H1 (cell line): Measurements from ENCODE around the gene FARP2. TPM values are rescaled to one million over a fixed set of nuclear protein-coding genes. Genes with fewer than 3 reads are reported as not detected.

ENCODE experiments used
- CTCF ChIA-PET: fragments of 300-600 bp; sonication (Branson Sonifier 250); formaldehyde crosslinking; loops from one replicate; lab custom pipeline; 2021; ENCODE audit not compliant: partially characterized antibody; lab: Charles Lee
- POLR2A ChIA-PET: fragments of 300-600 bp; sonication (Branson Sonifier 250); formaldehyde crosslinking; loops from one replicate; lab custom pipeline; 2021; ENCODE audit warnings: inconsistent platforms; ENCODE audit not compliant: partially characterized antibody; lab: Charles Lee
- DNase-seq, 2 experiments: peaks; one replicate each; pipeline versions ENCODE4 v3.0.0 to v3.0.0-alpha.2; 2010 to 2022; ENCODE audit warnings: low spot score in 2 of 2, low read depth in 1 of 2, mixed read lengths in 1 of 2
- FAIRE-seq: peaks from 2 replicates; lab custom pipeline; 2011; peaks lifted over from hg19 to GRCh38; lab: Jason Lieb, UNC
- H2AFZ ChIP-seq: 2 replicates; pipeline ENCODE4 v1.8.1; 2012; ENCODE audit warnings: low read length, inconsistent platforms
- H2AK5ac ChIP-seq: 2 replicates; pipeline ENCODE4 v1.6.1; 2013; ENCODE audit warnings: low read depth, low read length
- H2BK120ac ChIP-seq: replicated peaks from 2 replicates; pipeline ENCODE3; 2013; ENCODE audit warnings: low read depth, low read length, inconsistent platforms
- H2BK12ac ChIP-seq: 2 replicates; pipeline ENCODE4 v1.6.1; 2013; ENCODE audit warnings: low read depth, low read length
- H2BK15ac ChIP-seq: 2 replicates; pipeline ENCODE4 v1.6.1; 2013; ENCODE audit warnings: low read length
- H2BK20ac ChIP-seq: 2 replicates; pipeline ENCODE4 v1.6.1; 2013; ENCODE audit warnings: low read length
- H2BK5ac ChIP-seq: 2 replicates; pipeline ENCODE4 v1.6.1; 2013; ENCODE audit warnings: low read depth, low read length
- H3K14ac ChIP-seq: 2 replicates; pipeline ENCODE4 v1.6.1; 2013; ENCODE audit warnings: inconsistent platforms; ENCODE audit not compliant: insufficient read length
- H3K18ac ChIP-seq: 2 replicates; pipeline ENCODE4 v1.6.1; 2013; ENCODE audit warnings: low read length; ENCODE audit errors: extremely low read depth
- H3K23ac ChIP-seq: 2 replicates; pipeline ENCODE4 v1.6.1; 2013; ENCODE audit warnings: inconsistent platforms; ENCODE audit not compliant: insufficient read length
- H3K23me2 ChIP-seq: 2 replicates; pipeline ENCODE4 v1.6.1; 2013; ENCODE audit warnings: low read depth, low read length
- H3K27ac ChIP-seq: 2 replicates; pipeline ENCODE4 v1.6.1; 2011; ENCODE audit warnings: low read depth, low read length, inconsistent platforms
- H3K27me3 ChIP-seq, 4 experiments: replicated peaks in 1 of 4; 1 replicate in 1 of 4; 2 replicates in 3 of 4; pipeline versions ENCODE4 v1.6.1 to v1.8.1; 2011 to 2013; ENCODE audit warnings: low read length in 3 of 4, mild to moderate bottlenecking in 3 of 4, inconsistent platforms in 2 of 4, mixed read lengths in 2 of 4, moderate library complexity in 1 of 4; ENCODE audit not compliant: control insufficient read depth in 3 of 4, insufficient read depth in 3 of 4; ENCODE audit errors: extremely low read depth in 1 of 4
- H3K36me3 ChIP-seq, 4 experiments: 2 replicates each; pipeline versions ENCODE4 v1.6.1 to v1.8.1; 2011 to 2013; ENCODE audit warnings: mild to moderate bottlenecking in 4 of 4, low read length in 3 of 4, moderate library complexity in 2 of 4, control low read depth in 1 of 4, inconsistent platforms in 1 of 4; ENCODE audit not compliant: insufficient read depth in 4 of 4, control insufficient read depth in 2 of 4
- H3K4ac ChIP-seq: replicated peaks from 2 replicates; pipeline ENCODE3; 2013; ENCODE audit warnings: low read length, low read depth, mixed read lengths, inconsistent platforms; ENCODE audit not compliant: insufficient read length
- H3K4me1 ChIP-seq, 4 experiments: replicated peaks in 1 of 4; 1 replicate in 1 of 4; 2 replicates in 3 of 4; pipeline versions ENCODE4 v1.6.1 to v1.8.1; 2011 to 2013; ENCODE audit warnings: low read length in 3 of 4, inconsistent platforms in 2 of 4, mixed read lengths in 1 of 4; ENCODE audit not compliant: insufficient read depth in 4 of 4, control insufficient read depth in 3 of 4
- H3K4me2 ChIP-seq, 2 experiments: 2 replicates each; pipeline versions ENCODE4 v1.6.1 to v1.8.1; 2011 to 2013; ENCODE audit warnings: low read depth in 2 of 2, low read length in 2 of 2, control low read depth in 1 of 2, inconsistent platforms in 1 of 2, mild to moderate bottlenecking in 1 of 2; ENCODE audit not compliant: insufficient read depth in 1 of 2
- H3K4me3 ChIP-seq, 4 experiments: fragments of 200-600, 300-600 bp in 1 of 4; sonication (generic), shearing (Covaris generic), sonication (Bioruptor Twin) in 1 of 4; 2 replicates each; pipeline versions ENCODE4 v1.5.1 to v1.8.1; 2011 to 2016; ENCODE audit warnings: low read length in 4 of 4, low read depth in 3 of 4, control low read depth in 2 of 4, inconsistent platforms in 2 of 4, mild to moderate bottlenecking in 2 of 4, mixed read lengths in 1 of 4, moderate library complexity in 1 of 4; ENCODE audit not compliant: insufficient read depth in 2 of 4; ENCODE audit errors: extremely low read depth in 1 of 4
- H3K56ac ChIP-seq: replicated peaks from 2 replicates; pipeline ENCODE3; 2013; ENCODE audit warnings: low read depth, mild to moderate bottlenecking, mixed read lengths, low read length, inconsistent platforms; ENCODE audit not compliant: insufficient read length
- H3K79me1 ChIP-seq: 2 replicates; pipeline ENCODE4 v1.6.1; 2013; ENCODE audit warnings: low read depth, low read length, control low read depth
- H3K79me2 ChIP-seq, 2 experiments: 2 replicates each; pipeline versions ENCODE4 v1.6.1 to v1.8.1; 2012 to 2013; ENCODE audit warnings: low read length in 2 of 2, mild to moderate bottlenecking in 2 of 2, inconsistent platforms in 1 of 2; ENCODE audit not compliant: insufficient read depth in 2 of 2, control insufficient read depth in 1 of 2
- H3K9ac ChIP-seq, 4 experiments: replicated peaks in 1 of 4; 1 replicate in 1 of 4; 2 replicates in 3 of 4; pipeline versions ENCODE4 v1.6.1 to v1.8.1; 2011 to 2013; ENCODE audit warnings: low read depth in 3 of 4, low read length in 3 of 4, control low read depth in 2 of 4, mild to moderate bottlenecking in 2 of 4, moderate library complexity in 2 of 4, inconsistent platforms in 1 of 4; ENCODE audit errors: extremely low read depth in 1 of 4
- H3K9me3 ChIP-seq, 2 experiments: 2 replicates each; pipeline versions ENCODE4 v1.6.1 to v1.8.1; 2012 to 2013; ENCODE audit warnings: mild to moderate bottlenecking in 2 of 2, moderate library complexity in 2 of 2, control low read depth in 1 of 2, inconsistent platforms in 1 of 2, low read depth in 1 of 2, low read length in 1 of 2, mixed read lengths in 1 of 2; ENCODE audit not compliant: insufficient read depth in 2 of 2
- H4K20me1 ChIP-seq, 2 experiments: replicated peaks in 1 of 2; 2 replicates each; pipeline versions ENCODE3 to v1.8.1; 2011 to 2013; ENCODE audit warnings: inconsistent platforms in 2 of 2, low read length in 2 of 2, mild to moderate bottlenecking in 1 of 2; ENCODE audit not compliant: insufficient read depth in 2 of 2, control insufficient read depth in 1 of 2
- H4K5ac ChIP-seq: 2 replicates; pipeline ENCODE4 v1.6.1; 2013; ENCODE audit warnings: low read length, low read depth, mixed read lengths, inconsistent platforms; ENCODE audit not compliant: insufficient read length
- H4K8ac ChIP-seq: 2 replicates; pipeline ENCODE4 v1.8.0; 2013; ENCODE audit warnings: mild to moderate bottlenecking, moderate library complexity, low read length, inconsistent platforms; ENCODE audit not compliant: insufficient read depth; ENCODE audit errors: extremely low read depth
- H4K91ac ChIP-seq: replicated peaks from 2 replicates; pipeline ENCODE3; 2013; ENCODE audit warnings: low read length, mixed read lengths, inconsistent platforms; ENCODE audit not compliant: insufficient read length
- BRCA1 ChIP-seq: IDR thresholded peaks from 2 replicates; pipeline ENCODE4 v1.6.1; 2012; ENCODE audit warnings: low read depth, low read length, improper control_type of control experiment
- CEBPB ChIP-seq: IDR thresholded peaks from 2 replicates; pipeline ENCODE4 v1.6.1; 2012; ENCODE audit warnings: low read depth, low read length
- CHD2 ChIP-seq: IDR thresholded peaks from 2 replicates; pipeline ENCODE4 v1.6.1; 2012; ENCODE audit warnings: low read length, improper control_type of control experiment
- CTBP2 ChIP-seq: IDR thresholded peaks from 2 replicates; pipeline ENCODE4 v1.7.0; 2011; ENCODE audit warnings: borderline replicate concordance, mild to moderate bottlenecking, moderate library complexity, mixed read lengths, low read length; ENCODE audit not compliant: insufficient read depth, insufficient read length
- EGR1 ChIP-seq: IDR thresholded peaks from 2 replicates; pipeline ENCODE4 v1.6.1; 2011; ENCODE audit warnings: low read depth, low read length, borderline replicate concordance
- GTF2F1 ChIP-seq: IDR thresholded peaks from 2 replicates; pipeline ENCODE4 v1.6.1; 2012; ENCODE audit warnings: low read depth, low read length, improper control_type of control experiment, borderline replicate concordance
- WGBS, 2 experiments: shearing (Covaris generic) in 1 of 2; methylation state at CpG; one replicate each; pipeline versions ENCODE4 v1.1.6 to v1.1.7; 2013 to 2015; ENCODE audit warnings: low lambda C conversion rate in 2 of 2, mixed read lengths in 2 of 2, inconsistent platforms in 1 of 2, low coverage in 1 of 2, missing lambda C conversion rate in 1 of 2; ENCODE audit not compliant: insufficient replicate concordance in 2 of 2, insufficient coverage in 1 of 2, insufficient read length in 1 of 2; ENCODE audit errors: extremely low coverage in 1 of 2, missing lambda C conversion rate in 1 of 2; 5-methylcytosine and 5-hydroxymethylcytosine counted together
- polyA plus RNA-seq, 7 experiments: library from polyadenylated mRNA; depleted of rRNA in 3 of 7; stranded (reverse) in 5 of 7; unstranded in 2 of 7; fragments of >200 nt in 5 of 7; fragments of 200-250 nt in 2 of 7; gene quantifications; 1 replicate in 5 of 7; 2 replicates in 1 of 7; 4 replicates in 1 of 7; pipeline versions ENCODE4 v1.2.1 to v1.2.3, GENCODE V29; 2011 to 2013; ENCODE audit warnings: missing spikeins in 2 of 7, mixed read lengths in 2 of 7
- total RNA-seq: library from RNA; stranded (reverse); fragmentation: NEBNext Ultra II Directional; extraction: Animal tissue kit (Norgen Biotek cat#: 25700); gene quantifications from 2 replicates; pipeline ENCODE4 v1.2.1, GENCODE V29; 2021

The FARP2 gene
- total and polyA plus RNA-seq, 2 of the 8 experiments (the other 6 are each of a cell fraction or from before 2014, with no cell fraction given): 12.4 to 33.4 TPM

DNA sequence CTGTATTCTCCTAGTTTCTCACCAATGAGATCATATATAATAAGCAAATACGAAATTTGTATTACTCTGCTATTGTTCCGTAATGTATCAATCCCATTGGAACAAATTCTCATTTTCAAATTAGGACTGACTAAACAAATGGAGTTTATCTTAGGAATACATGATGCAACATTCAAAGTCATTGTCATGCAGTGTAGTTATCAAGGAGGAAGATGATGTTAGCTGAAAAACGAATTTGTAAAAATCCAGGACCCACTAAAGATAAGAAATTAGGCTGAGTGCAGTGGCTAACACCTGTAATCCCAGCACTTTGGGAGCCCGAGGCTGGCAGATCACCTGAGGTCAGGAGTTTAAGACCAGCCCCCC, 25.5 kb upstream of the FARP2 start:
- H2BK15ac ChIP-seq: no peak overlapping the region
- H4K91ac ChIP-seq: no peak overlapping the region
- 92% methylated on average over 4 of the region's 4 CpGs; no CpG with 5 or more reads in 1 of the 2 experiments for WGBS, 2 experiments
- no peak overlapping the region for H3K27ac ChIP-seq
- H2BK12ac ChIP-seq: no peak overlapping the region
- TF ChIP-seq EGR1 (no peak), CTBP2 (no peak), GTF2F1 (no peak), BRCA1 (no peak), CEBPB (no peak), CHD2 (no peak)
- H4K8ac ChIP-seq: no peak overlapping the region
- H3K9me3 ChIP-seq: no peaks in the 10 kb centered on the region
- no peak overlapping the region for H3K23ac ChIP-seq
- peaks cover 8% of the 10 kb centered on the region for H3K79me1 ChIP-seq
- H3K18ac ChIP-seq: no peak overlapping the region
- peaks cover 3 to 5% of the 10 kb centered on the region in 2 experiments for H4K20me1 ChIP-seq
- CTCF ChIA-PET: interaction anchor here (0.6 to 1.6 kb wide), 3 partner anchors 16 to 38 kb away, joined by 3 to 4 read pairs (median 3); no protein-coding TSS in a partner anchor
- H3K23me2 ChIP-seq: no peaks in the 10 kb centered on the region
- H3K9ac ChIP-seq: no peak overlapping the region
- H3K4me3 ChIP-seq: no peak overlapping the region
- no peak overlapping the region for H2BK120ac ChIP-seq
- no peak overlapping the region for H3K4ac ChIP-seq
- peaks cover under 1 to 60% (median 18%) of the 10 kb centered on the region in 4 experiments; a peak in 6 of 8 replicates for H3K36me3 ChIP-seq
- no peak for DNase-seq
- H3K56ac ChIP-seq: no peak overlapping the region
- H3K14ac ChIP-seq: no peak overlapping the region
- peaks cover 0 to 67% of the 10 kb centered on the region in 2 experiments; a peak in 2 of 4 replicates for H3K79me2 ChIP-seq
- H3K4me1 ChIP-seq: no peaks in the 10 kb centered on the region
- H3K27me3 ChIP-seq: no peaks in the 10 kb centered on the region
- POLR2A ChIA-PET: interaction anchor here (0.7 to 4.0 kb wide), 7 partner anchors 11 to 371 kb away, joined by 3 to 15 read pairs (median 3); partner anchors contain the start of genes ING5 and SEPTIN2
- H2AK5ac ChIP-seq: no peak overlapping the region
- H3K4me2 ChIP-seq: no peak overlapping the region
- no peak for FAIRE-seq
- H2BK5ac ChIP-seq: no peak overlapping the region
- H2BK20ac ChIP-seq: no peak overlapping the region
- no peak overlapping the region for H4K5ac ChIP-seq
- no peak overlapping the region for H2AFZ ChIP-seq
